Urinary bladder (tissue), 4 donors: ENCODE results near the gene ZNF280A. TPM values are rescaled to one million over a fixed set of nuclear protein-coding genes. Genes with fewer than 3 reads are reported as not detected.

Experiments used
- DNase-seq: peaks from one replicate; pipeline ENCODE4 v3.0.0-alpha.2; 2015; ENCODE audit errors: extremely low spot score
- H3K27ac ChIP-seq: one replicate; pipeline ENCODE4 v1.5.1; 2013; ENCODE audit warnings: low read depth, mild to moderate bottlenecking, moderate library complexity
- H3K36me3 ChIP-seq: one replicate; pipeline ENCODE4 v1.6.1; 2013; ENCODE audit warnings: mild to moderate bottlenecking, moderate library complexity; ENCODE audit not compliant: insufficient read depth
- H3K4me1 ChIP-seq: one replicate; pipeline ENCODE4 v1.6.1; 2013; ENCODE audit warnings: mild to moderate bottlenecking, moderate library complexity; ENCODE audit not compliant: insufficient read depth
- H3K4me3 ChIP-seq: one replicate; pipeline ENCODE4 v1.5.1; 2013; ENCODE audit warnings: low read depth, low read length
- WGBS: extraction: QIAGEN DNeasy Blood & Tissue Kit; methylation state at CpG from one replicate; pipeline ENCODE4 v1.1.7; 2013; 5-methylcytosine and 5-hydroxymethylcytosine counted together
- polyA plus RNA-seq: library from polyadenylated mRNA; stranded (reverse); fragments of 200-250 nt; gene quantifications from one replicate; pipeline ENCODE4 v1.2.3, GENCODE V29; 2013
- total RNA-seq: library from RNA; depleted of rRNA; stranded (reverse); fragments of >200 nt; gene quantifications from one replicate; pipeline ENCODE4 v1.2.3, GENCODE V29; 2014
- donor health status: healthy with polysubstance abuse.
- donor health status: healthy.

Gene ZNF280A
- total RNA-seq (not detected), polyA plus RNA-seq (not detected)

- Histone ChIP-seq H3K27ac (no peak within 1 kb of the TSS), H3K4me1 (no peaks in the 10 kb centered on the region), H3K36me3 (no peaks in the 10 kb centered on the region), H3K4me3 (no peak within 1 kb of the TSS)
- DNase-seq = no peak
- 67% methylated on average over 12 of the region's 12 CpGs for WGBS
Observed at GRCh38 chr22:22520020-22520656, at the start of gene ZNF280A. Gene ZNF280A, minus strand, starts transcription at chr22:22520270. Its CDS starts 4,640 bp downstream, at chr22:22515630.

- H3K36me3 ChIP-seq = no peaks in the 10 kb centered on the region
- 82% methylated on average over 5 of the region's 5 CpGs for WGBS
Observed at GRCh38 chr22:22569218-22569617, 49.1 kb upstream of the ZNF280A start.

GRCh38 chr22:22565981-22566380 is 45.9 kb upstream of the ZNF280A start:
- H3K4me3 ChIP-seq = no peak overlapping the region

More at GRCh38 chr22:22569218-22569617, 49.1 kb upstream of the ZNF280A start:
- Histone ChIP-seq H3K4me1 (no peaks in the 10 kb centered on the region), H3K4me3 (no peak overlapping the region), H3K27ac (no peak overlapping the region)
- DNase-seq = no peak

GRCh38 chr22:22558972-22559603 is 39.0 kb upstream of the ZNF280A start, which contains the start of gene PRAME:
Gene PRAME, minus strand, starts transcription at chr22:22559265. Its CDS starts 2,433 bp downstream, at chr22:22556832.
- DNase-seq = no peak
- WGBS = 61% methylated on average over 32 of the region's 32 CpGs
- Histone ChIP-seq H3K27ac (no peak within 1 kb of the TSS), H3K36me3 (no peaks in the 10 kb centered on the region), H3K4me3 (no peak within 1 kb of the TSS), H3K4me1 (no peaks in the 10 kb centered on the region)

More at GRCh38 chr22:22565981-22566380, 45.9 kb upstream of the ZNF280A start:
- Histone ChIP-seq H3K27ac (no peak overlapping the region), H3K4me1 (no peaks in the 10 kb centered on the region), H3K36me3 (no peaks in the 10 kb centered on the region)
- WGBS = 89% methylated on average over 2 of the region's 2 CpGs
- no peak for DNase-seq

- H3K4me1 ChIP-seq = no peaks in the 10 kb centered on the region
- H3K27ac ChIP-seq = no peak overlapping the region
- 82% methylated on average over 25 of the region's 25 CpGs for WGBS
- H3K36me3 ChIP-seq = no peaks in the 10 kb centered on the region
- no peak for DNase-seq
- no peak overlapping the region for H3K4me3 ChIP-seq
Observed at GRCh38 chr22:22558071-22558971, 38.3 kb upstream of the ZNF280A start.

GRCh38 chr22:22556995-22557925 is 37.2 kb upstream of the ZNF280A start:
- no peak overlapping the region for H3K4me3 ChIP-seq
- H3K36me3 ChIP-seq = no peaks in the 10 kb centered on the region
- H3K27ac ChIP-seq = no peak overlapping the region
- WGBS = 91% methylated on average over 38 of the region's 38 CpGs
- no peak for DNase-seq
- H3K4me1 ChIP-seq = no peaks in the 10 kb centered on the region

GRCh38 chr22:22556578-22556977 is 36.5 kb upstream of the ZNF280A start:
- no peak overlapping the region for H3K27ac ChIP-seq
- H3K36me3 ChIP-seq = no peaks in the 10 kb centered on the region
- H3K4me3 ChIP-seq = no peak overlapping the region
- no peak for DNase-seq
- WGBS = 92% methylated on average over 14 of the region's 14 CpGs
- no peaks in the 10 kb centered on the region for H3K4me1 ChIP-seq

- H3K36me3 ChIP-seq = no peaks in the 10 kb centered on the region
- no peak overlapping the region for H3K4me3 ChIP-seq
- 91% methylated on average over 9 of the region's 9 CpGs for WGBS
- H3K27ac ChIP-seq = no peak overlapping the region
- no peaks in the 10 kb centered on the region for H3K4me1 ChIP-seq
- no peak for DNase-seq
Observed at GRCh38 chr22:22555596-22555995, 35.5 kb upstream of the ZNF280A start.

GRCh38 chr22:22554587-22555284 is 34.7 kb upstream of the ZNF280A start:
- 86% methylated on average over 4 of the region's 4 CpGs for WGBS
- Histone ChIP-seq H3K36me3 (no peaks in the 10 kb centered on the region), H3K27ac (no peak overlapping the region), H3K4me1 (no peaks in the 10 kb centered on the region), H3K4me3 (no peak overlapping the region)
- no peak for DNase-seq

GRCh38 chr22:22553735-22554586 is 33.9 kb upstream of the ZNF280A start:
- H3K36me3 ChIP-seq = no peaks in the 10 kb centered on the region
- no peak for DNase-seq
- no peak overlapping the region for H3K27ac ChIP-seq
- H3K4me3 ChIP-seq = no peak overlapping the region
- 51% methylated on average over 8 of the region's 8 CpGs for WGBS
- H3K4me1 ChIP-seq = no peaks in the 10 kb centered on the region

- WGBS = 95% methylated on average over 1 of the region's 1 CpG
- DNase-seq = no peak
Observed at GRCh38 chr22:22553141-22553540, 33.1 kb upstream of the ZNF280A start.

GRCh38 chr22:22552630-22553029 is 32.6 kb upstream of the ZNF280A start:
- no peaks in the 10 kb centered on the region for H3K4me1 ChIP-seq
- 60% methylated on average over 4 of the region's 4 CpGs for WGBS
- no peak for DNase-seq
- H3K4me3 ChIP-seq = no peak overlapping the region
- H3K36me3 ChIP-seq = no peaks in the 10 kb centered on the region
- no peak overlapping the region for H3K27ac ChIP-seq

More at GRCh38 chr22:22553141-22553540, 33.1 kb upstream of the ZNF280A start:
- Histone ChIP-seq H3K36me3 (no peaks in the 10 kb centered on the region), H3K4me1 (no peaks in the 10 kb centered on the region), H3K4me3 (no peak overlapping the region), H3K27ac (no peak overlapping the region)
